ENCODE measurements around the gene FBLIM1. TPM values are rescaled to one million over a fixed set of nuclear protein-coding genes. Genes with fewer than 3 reads are reported as not detected.

Gene FBLIM1
- total RNA-seq, 3 donors from 2014 or later: 17.4 to 73.4 (median 42.6) TPM

GRCh38 chr1:15737324-15738319, 21.0 kb upstream of the FBLIM1 start:
- no peak for TF ChIP-seq POLR2AphosphoS5 (IDR thresholded peaks at IDR 0.05)
- TF ChIP-seq, protein P1, sequence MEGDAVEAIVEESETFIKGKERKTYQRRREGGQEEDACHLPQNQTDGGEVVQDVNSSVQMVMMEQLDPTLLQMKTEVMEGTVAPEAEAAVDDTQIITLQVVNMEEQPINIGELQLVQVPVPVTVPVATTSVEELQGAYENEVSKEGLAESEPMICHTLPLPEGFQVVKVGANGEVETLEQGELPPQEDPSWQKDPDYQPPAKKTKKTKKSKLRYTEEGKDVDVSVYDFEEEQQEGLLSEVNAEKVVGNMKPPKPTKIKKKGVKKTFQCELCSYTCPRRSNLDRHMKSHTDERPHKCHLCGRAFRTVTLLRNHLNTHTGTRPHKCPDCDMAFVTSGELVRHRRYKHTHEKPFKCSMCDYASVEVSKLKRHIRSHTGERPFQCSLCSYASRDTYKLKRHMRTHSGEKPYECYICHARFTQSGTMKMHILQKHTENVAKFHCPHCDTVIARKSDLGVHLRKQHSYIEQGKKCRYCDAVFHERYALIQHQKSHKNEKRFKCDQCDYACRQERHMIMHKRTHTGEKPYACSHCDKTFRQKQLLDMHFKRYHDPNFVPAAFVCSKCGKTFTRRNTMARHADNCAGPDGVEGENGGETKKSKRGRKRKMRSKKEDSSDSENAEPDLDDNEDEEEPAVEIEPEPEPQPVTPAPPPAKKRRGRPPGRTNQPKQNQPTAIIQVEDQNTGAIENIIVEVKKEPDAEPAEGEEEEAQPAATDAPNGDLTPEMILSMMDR (IDR thresholded peaks at IDR 0.05): no peak
- TF ChIP-seq POLR2A (IDR thresholded peaks at IDR 0.05): no peak
- H3K4me1 ChIP-seq: no peaks in the 10 kb centered on the region
- no peak for DNase-seq (ENCODE audit: low spot score in 2 of 2)
- H3K27me3 ChIP-seq: no peaks in the 10 kb centered on the region
- no peak overlapping the region for H3K4me3 ChIP-seq
- intact Hi-C loops (cut with DNase I; ENCODE audit: low total_unique reads): no loop called here
- no peaks in the 10 kb centered on the region for H3K9me3 ChIP-seq
- H3K36me3 ChIP-seq: peaks cover 10% of the 10 kb centered on the region
- H3K27ac ChIP-seq: no peak overlapping the region

DNA sequence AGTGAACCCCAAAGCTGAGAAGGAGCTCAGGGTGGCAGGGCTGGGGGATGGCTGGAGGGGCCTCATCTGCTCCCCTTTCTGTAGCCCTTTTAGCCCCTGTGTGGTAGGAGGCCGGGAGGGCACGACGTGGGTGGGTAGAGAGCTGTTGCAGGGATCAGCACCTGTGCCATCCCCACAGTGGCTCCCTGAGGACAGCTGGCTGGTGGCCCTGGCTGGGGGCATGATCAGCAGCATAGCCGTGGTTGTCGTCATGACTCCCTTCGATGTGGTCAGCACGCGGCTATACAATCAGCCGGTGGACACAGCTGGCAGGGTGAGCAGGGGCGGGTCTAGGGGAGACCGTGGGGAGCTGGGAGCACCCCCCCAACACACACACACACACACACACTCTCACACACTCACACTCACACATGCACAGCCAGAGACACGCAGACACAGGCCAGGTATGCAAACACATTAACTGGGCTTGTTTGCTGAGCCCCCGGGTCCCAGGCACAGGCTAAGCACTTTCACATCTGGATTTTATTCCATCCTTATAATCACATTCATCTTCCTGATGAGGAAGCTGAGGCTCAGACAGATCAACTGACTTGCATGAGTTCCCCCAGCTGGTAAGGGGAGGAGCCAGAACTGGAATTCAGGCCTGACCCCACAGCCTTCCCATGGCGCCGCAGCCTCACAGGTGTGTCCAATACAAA, 20.0 kb upstream of the FBLIM1 start:
- no peak for DNase-seq (ENCODE audit: low spot score in 2 of 2)
- Histone ChIP-seq H3K4me3 (no peak overlapping the region), H3K4me1 (no peaks in the 10 kb centered on the region), H3K27ac (peak overlapping the region in 1 of 2 donors; percentile 17), H3K27me3 (no peaks in the 10 kb centered on the region), H3K9me3 (no peaks in the 10 kb centered on the region), H3K36me3 (peaks cover 5% of the 10 kb centered on the region)
- intact Hi-C loops (cut with DNase I; ENCODE audit: low total_unique reads): no loop called here
- TF ChIP-seq POLR2A (IDR thresholded peaks at IDR 0.05) (no peak), POLR2AphosphoS5 (IDR thresholded peaks at IDR 0.05) (no peak)
- TF ChIP-seq, protein P1 (IDR thresholded peaks at IDR 0.05): no peak

- Histone ChIP-seq H3K9me3 (no peaks in the 10 kb centered on the region), H3K36me3 (no peaks in the 10 kb centered on the region), H3K27me3 (no peaks in the 10 kb centered on the region), H3K27ac (peak overlapping the region in 1 of 2 donors; percentile 17), H3K4me3 (no peak overlapping the region), H3K4me1 (no peaks in the 10 kb centered on the region)
- intact Hi-C loops (cut with DNase I; ENCODE audit: low total_unique reads): no loop called here
- no peak for DNase-seq (ENCODE audit: low spot score in 2 of 2)
- TF ChIP-seq POLR2A (IDR thresholded peaks at IDR 0.05): no peak
- TF ChIP-seq, protein P1 (IDR thresholded peaks at IDR 0.05): no peak
These were observed 19.3 kb upstream of the FBLIM1 start for GRCh38 chr1:15739259-15739658.

DNA sequence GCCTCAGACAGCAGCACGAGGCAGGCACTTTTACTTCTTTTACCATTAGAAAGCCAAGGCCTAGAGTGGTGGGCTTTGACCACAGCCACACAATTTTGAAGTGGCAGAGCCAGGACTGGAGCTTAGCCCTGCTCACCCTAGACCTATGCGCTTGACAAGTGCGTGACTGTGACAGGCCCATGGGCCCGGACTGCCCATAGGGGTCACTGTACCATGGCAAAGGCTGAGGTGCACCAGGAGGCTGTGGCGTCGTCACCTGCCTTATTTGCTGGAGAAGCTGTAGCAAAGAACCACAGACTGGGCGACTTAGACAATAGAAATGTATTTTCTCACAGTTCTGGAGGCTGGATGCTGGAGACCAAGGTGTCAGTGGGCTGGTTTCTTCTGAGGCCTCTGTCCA, 18.9 kb upstream of the FBLIM1 start:
- no peaks in the 10 kb centered on the region for H3K27me3 ChIP-seq
- intact Hi-C loops (cut with DNase I; ENCODE audit: low total_unique reads): loop anchor here (10.0 kb wide), 1 partner anchor 145 kb away; no protein-coding TSS in a partner anchor

DNA sequence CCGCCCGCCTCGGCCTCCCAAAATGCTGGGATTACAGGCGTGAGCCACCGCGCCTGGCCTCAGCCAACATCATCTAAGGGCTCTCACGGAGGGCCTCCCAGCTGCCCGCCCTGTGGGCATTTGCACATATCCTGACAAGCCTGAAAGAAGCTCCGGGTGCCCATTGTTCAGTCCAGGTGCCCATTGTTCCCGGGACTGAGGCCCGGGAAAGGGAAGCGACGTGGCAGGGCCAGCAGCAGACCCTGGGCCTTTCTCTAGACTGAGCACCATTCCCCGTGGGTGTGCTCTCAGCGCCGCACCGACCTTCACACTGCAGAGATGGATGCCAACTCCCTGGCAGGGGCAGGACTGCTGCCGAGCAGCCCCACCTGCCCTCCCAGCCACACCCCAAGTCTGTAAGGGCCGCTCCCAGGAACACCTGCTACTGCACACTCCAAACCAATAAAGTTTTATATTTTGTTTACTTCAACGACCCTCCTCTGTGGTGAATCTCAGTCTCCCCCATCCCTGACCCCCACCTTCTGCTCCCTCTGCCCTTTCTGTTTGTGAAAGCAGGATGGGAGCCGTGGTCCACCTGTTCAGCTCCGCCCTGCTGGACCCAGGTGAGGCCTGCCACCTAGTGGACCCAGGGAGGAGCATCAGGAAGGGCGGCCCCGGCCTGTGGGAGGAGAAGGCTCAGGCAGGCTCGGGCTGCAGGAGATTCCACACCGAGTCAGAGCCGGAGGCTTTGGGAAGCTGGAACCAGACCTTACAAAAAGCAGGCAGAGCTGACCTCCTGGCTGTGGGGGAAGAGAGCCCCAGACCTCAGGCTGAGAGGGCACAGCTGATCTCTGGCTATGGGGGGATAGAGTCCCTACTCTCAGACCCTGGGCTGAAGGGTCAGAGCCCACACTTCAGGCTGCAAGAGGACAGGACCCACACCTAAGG, 17.4 kb upstream of the FBLIM1 start:
- peak; percentile 79 to 86 for DNase-seq (ENCODE audit: low spot score in 2 of 2)
- Histone ChIP-seq H3K27me3 (no peaks in the 10 kb centered on the region), H3K36me3 (no peaks in the 10 kb centered on the region), H3K4me3 (no peak overlapping the region), H3K4me1 (no peaks in the 10 kb centered on the region), H3K9me3 (no peaks in the 10 kb centered on the region), H3K27ac (no peak overlapping the region)
- intact Hi-C loops (cut with DNase I; ENCODE audit: low total_unique reads): loop anchor here (10.0 kb wide), 1 partner anchor 146 kb away; no protein-coding TSS in a partner anchor
- TF ChIP-seq, protein P1 (IDR thresholded peaks at IDR 0.05): peak; percentile 79 to 93 (median 84)
- no peak for TF ChIP-seq POLR2A (IDR thresholded peaks at IDR 0.05)
- peak in 2 of 3 donors; percentile 12 to 20 for TF ChIP-seq POLR2AphosphoS5 (IDR thresholded peaks at IDR 0.05)

More for the DNA sequence above, 18.9 kb upstream of the FBLIM1 start:
- H3K27ac ChIP-seq: no peak overlapping the region
- no peaks in the 10 kb centered on the region for H3K4me1 ChIP-seq
- no peaks in the 10 kb centered on the region for H3K9me3 ChIP-seq
- no peak for TF ChIP-seq POLR2AphosphoS5 (IDR thresholded peaks at IDR 0.05)
- H3K4me3 ChIP-seq: no peak overlapping the region
- H3K36me3 ChIP-seq: no peaks in the 10 kb centered on the region
- DNase-seq (ENCODE audit: low spot score in 2 of 2): no peak

Data from breast epithelium (tissue), 4 donors.